Measurements from ENCODE around the gene KDM6A. TPM values are rescaled to one million over a fixed set of nuclear protein-coding genes. Genes with fewer than 3 reads are reported as not detected.

KDM6A gene
- total and polyA plus RNA-seq, 9 of the 15 experiments (the other 6 are each of a cell fraction or from before 2014, with no cell fraction given) = 8.4 to 34.3 (median 22.9) TPM

- TF ChIP-seq CREB5 (CRISPR knock-in tag; IDR thresholded peaks at IDR 0.05) = no peak
- peak; percentile 82 for TF ChIP-seq CBFA2T2 (conservative IDR thresholded peaks at IDR 0.05)
- peak; percentile 83 for TF ChIP-seq TAL1 (IDR thresholded peaks at IDR 0.05)
- TF ChIP-seq SIRT6 (IDR thresholded peaks at IDR 0.05; ENCODE audit: low read depth, low read length) = no peak
- TF ChIP-seq U2AF2 (optimal IDR thresholded peaks at IDR 0.05; ENCODE audit: low read depth, low read length) = no peak
- TF ChIP-seq PHB2 (IDR thresholded peaks at IDR 0.05; ENCODE audit: low read depth) = no peak
- no peak for TF ChIP-seq KDM2B (CRISPR knock-in tag; IDR thresholded peaks at IDR 0.05)
- TF ChIP-seq ERF (CRISPR knock-in tag; IDR thresholded peaks at IDR 0.05) = no peak
- no peak for TF ChIP-seq ZNF717 (CRISPR knock-in tag; IDR thresholded peaks at IDR 0.05)
- no peak for TF ChIP-seq NONO (IDR thresholded peaks at IDR 0.05; ENCODE audit: low read depth in 2 of 2, low read length in 1 of 2)
- TF ChIP-seq, protein P1, sequence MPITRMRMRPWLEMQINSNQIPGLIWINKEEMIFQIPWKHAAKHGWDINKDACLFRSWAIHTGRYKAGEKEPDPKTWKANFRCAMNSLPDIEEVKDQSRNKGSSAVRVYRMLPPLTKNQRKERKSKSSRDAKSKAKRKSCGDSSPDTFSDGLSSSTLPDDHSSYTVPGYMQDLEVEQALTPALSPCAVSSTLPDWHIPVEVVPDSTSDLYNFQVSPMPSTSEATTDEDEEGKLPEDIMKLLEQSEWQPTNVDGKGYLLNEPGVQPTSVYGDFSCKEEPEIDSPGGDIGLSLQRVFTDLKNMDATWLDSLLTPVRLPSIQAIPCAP (CRISPR knock-in tag; IDR thresholded peaks at IDR 0.05; ENCODE audit: borderline replicate concordance) = peak; percentile 41; the same call in 1 of the 2 replicates
- TF ChIP-seq TCF3 (CRISPR knock-in tag; IDR thresholded peaks at IDR 0.05) = peak; percentile 82
- no peak for TF ChIP-seq CREB3L1 (IDR thresholded peaks at IDR 0.05; ENCODE audit: borderline replicate concordance, low read depth)
- no peak for TF ChIP-seq UBTF (IDR thresholded peaks at IDR 0.05; ENCODE audit: borderline replicate concordance in 1 of 2, low read depth in 2 of 2, low read length in 2 of 2)
- TF ChIP-seq, protein P2, sequence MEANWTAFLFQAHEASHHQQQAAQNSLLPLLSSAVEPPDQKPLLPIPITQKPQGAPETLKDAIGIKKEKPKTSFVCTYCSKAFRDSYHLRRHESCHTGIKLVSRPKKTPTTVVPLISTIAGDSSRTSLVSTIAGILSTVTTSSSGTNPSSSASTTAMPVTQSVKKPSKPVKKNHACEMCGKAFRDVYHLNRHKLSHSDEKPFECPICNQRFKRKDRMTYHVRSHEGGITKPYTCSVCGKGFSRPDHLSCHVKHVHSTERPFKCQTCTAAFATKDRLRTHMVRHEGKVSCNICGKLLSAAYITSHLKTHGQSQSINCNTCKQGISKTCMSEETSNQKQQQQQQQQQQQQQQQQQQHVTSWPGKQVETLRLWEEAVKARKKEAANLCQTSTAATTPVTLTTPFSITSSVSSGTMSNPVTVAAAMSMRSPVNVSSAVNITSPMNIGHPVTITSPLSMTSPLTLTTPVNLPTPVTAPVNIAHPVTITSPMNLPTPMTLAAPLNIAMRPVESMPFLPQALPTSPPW (CRISPR knock-in tag; IDR thresholded peaks at IDR 0.05) = 0 out of 2 replicates have a peak, but pooled peaks have one; percentile 22
- no peak for TF ChIP-seq ZNF263 (CRISPR knock-in tag; IDR thresholded peaks at IDR 0.05; ENCODE audit: borderline replicate concordance)
- TF ChIP-seq MTA1 (IDR thresholded peaks at IDR 0.05; ENCODE audit: borderline replicate concordance) = peak; percentile 80
- peak; percentile 72 for TF ChIP-seq CCNT2 (IDR thresholded peaks at IDR 0.05; ENCODE audit: borderline replicate concordance, extremely low read depth, insufficient read length, low read depth, low read length)
- TF ChIP-seq THRAP3 (IDR thresholded peaks at IDR 0.05; ENCODE audit: borderline replicate concordance) = no peak
These were observed 42.4 kb downstream of the KDM6A start (continued) for GRCh38 chrX:44915361-44915868.
